Prostate gland (tissue), 2 donors: ENCODE measurements around the gene INSRR.

ENCODE experiments used
- POLR2AphosphoS5 ChIP-seq: sonication (generic); formaldehyde crosslinking; IDR thresholded peaks from one replicate; pipeline ENCODE4 v1.6.1; 2017; ENCODE audit warnings: antibody characterized with exemption
- TF ChIP-seq, protein P1 (sequence below), 4 experiments: fragments of 200-600 bp in 2 of 4; fragments of 450-650 bp in 2 of 4; sonication (generic) in 2 of 4; IDR thresholded peaks; 1 replicate in 3 of 4; 2 replicates in 1 of 4; pipeline ENCODE4 v1.5.1; 2016 to 2019; ENCODE audit warnings: antibody characterized with exemption in 4 of 4, mild to moderate bottlenecking in 2 of 4, moderate library complexity in 2 of 4

DNA sequence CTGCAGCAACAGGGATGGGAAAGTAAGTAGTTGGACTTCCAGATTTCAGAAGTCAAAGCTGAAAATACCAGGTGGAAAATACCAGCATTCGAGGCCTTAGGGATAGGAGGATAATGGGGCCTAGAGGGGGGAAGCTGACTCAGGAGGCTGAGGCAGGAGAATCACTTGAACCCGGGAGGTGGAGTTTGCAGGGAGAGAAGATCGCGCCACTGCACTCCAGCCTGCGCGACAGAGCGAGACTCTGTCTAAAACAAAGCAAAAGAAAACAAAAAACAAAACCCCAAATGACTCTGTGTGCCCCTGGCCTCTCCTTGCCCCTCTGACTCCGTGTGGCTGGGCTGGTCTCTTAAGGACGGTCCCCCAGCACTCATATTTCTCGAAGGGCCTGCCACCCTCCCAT, 45.6 kb downstream of the INSRR start:
- TF ChIP-seq, protein P1, sequence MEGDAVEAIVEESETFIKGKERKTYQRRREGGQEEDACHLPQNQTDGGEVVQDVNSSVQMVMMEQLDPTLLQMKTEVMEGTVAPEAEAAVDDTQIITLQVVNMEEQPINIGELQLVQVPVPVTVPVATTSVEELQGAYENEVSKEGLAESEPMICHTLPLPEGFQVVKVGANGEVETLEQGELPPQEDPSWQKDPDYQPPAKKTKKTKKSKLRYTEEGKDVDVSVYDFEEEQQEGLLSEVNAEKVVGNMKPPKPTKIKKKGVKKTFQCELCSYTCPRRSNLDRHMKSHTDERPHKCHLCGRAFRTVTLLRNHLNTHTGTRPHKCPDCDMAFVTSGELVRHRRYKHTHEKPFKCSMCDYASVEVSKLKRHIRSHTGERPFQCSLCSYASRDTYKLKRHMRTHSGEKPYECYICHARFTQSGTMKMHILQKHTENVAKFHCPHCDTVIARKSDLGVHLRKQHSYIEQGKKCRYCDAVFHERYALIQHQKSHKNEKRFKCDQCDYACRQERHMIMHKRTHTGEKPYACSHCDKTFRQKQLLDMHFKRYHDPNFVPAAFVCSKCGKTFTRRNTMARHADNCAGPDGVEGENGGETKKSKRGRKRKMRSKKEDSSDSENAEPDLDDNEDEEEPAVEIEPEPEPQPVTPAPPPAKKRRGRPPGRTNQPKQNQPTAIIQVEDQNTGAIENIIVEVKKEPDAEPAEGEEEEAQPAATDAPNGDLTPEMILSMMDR (IDR thresholded peaks at IDR 0.05): no peak
- no peak for TF ChIP-seq POLR2AphosphoS5
